ENCODE data around the gene WDR76.

- TF ChIP-seq CTCF (IDR thresholded peaks at IDR 0.05; ENCODE audit: insufficient read depth, low read length, poor library complexity, severe bottlenecking): no peak
- no peak for TF ChIP-seq EZH2phosphoT487 (conservative IDR thresholded peaks at IDR 0.05; ENCODE audit: low read length)
Observed at GRCh38 chr15:43845421-43845820, 18.6 kb downstream of the WDR76 start.
